GM21390 (cell line): ENCODE results near the gene PRSS12.
"Not testable (repeated sequence)": the region's sequence is repeated elsewhere in the genome, so short reads cannot be mapped to it uniquely, and the experiment has no call there.

Experiments
- ATAC-seq: cut with Tn5 transposase; IDR thresholded peaks from one replicate; pipeline ENCODE4 v1.9.1; 2021; ENCODE audit not compliant: unreplicated experiment

Gene PRSS12

GRCh38 chr4:118352843-118353533 is at the start of gene PRSS12:
Gene PRSS12 (minus strand): TSS chr4:118353003. CDS start chr4:118352720, 283 bp downstream.
- peak; percentile 99 for ATAC-seq

GRCh38 chr4:118400356-118400755 is 47.6 kb upstream of the PRSS12 start:
- ATAC-seq: no peak

- not testable (repeated sequence) for ATAC-seq
These were observed 47.1 kb upstream of the PRSS12 start for GRCh38 chr4:118399883-118400282.

- ATAC-seq: peak; percentile 85
These were observed 45.7 kb upstream of the PRSS12 start for GRCh38 chr4:118398226-118399090.

- ATAC-seq: no peak
These were observed 44.8 kb upstream of the PRSS12 start for GRCh38 chr4:118397623-118397979.

GRCh38 chr4:118396881-118397622 is 44.2 kb upstream of the PRSS12 start:
- ATAC-seq: no peak

GRCh38 chr4:118395057-118395644 is 42.3 kb upstream of the PRSS12 start:
- no peak for ATAC-seq

- ATAC-seq: not testable (repeated sequence)
These were observed 39.7 kb upstream of the PRSS12 start for GRCh38 chr4:118392509-118392908.

- no peak for ATAC-seq
These were observed 37.3 kb upstream of the PRSS12 start for GRCh38 chr4:118390121-118390520.

- ATAC-seq: no peak
These were observed 36.9 kb upstream of the PRSS12 start for GRCh38 chr4:118389721-118390120.

- ATAC-seq: no peak
These were observed 35.8 kb upstream of the PRSS12 start for GRCh38 chr4:118388606-118389005.

GRCh38 chr4:118381902-118382301 is 29.1 kb upstream of the PRSS12 start:
- no peak for ATAC-seq

- no peak for ATAC-seq
These were observed 20.9 kb upstream of the PRSS12 start for GRCh38 chr4:118373614-118374255.

GRCh38 chr4:118372251-118372650 is 19.4 kb upstream of the PRSS12 start:
- no peak for ATAC-seq

- no peak for ATAC-seq
These were observed 16.4 kb upstream of the PRSS12 start for GRCh38 chr4:118369231-118369630.

- ATAC-seq: no peak
These were observed 15.1 kb upstream of the PRSS12 start for GRCh38 chr4:118367872-118368271.

GRCh38 chr4:118367361-118367760 is 14.6 kb upstream of the PRSS12 start:
- no peak for ATAC-seq

- no peak for ATAC-seq
These were observed 10.4 kb upstream of the PRSS12 start for GRCh38 chr4:118363166-118363565.

- ATAC-seq: no peak
These were observed 8.4 kb upstream of the PRSS12 start for GRCh38 chr4:118361192-118361591.

- ATAC-seq: no peak
These were observed 7.3 kb upstream of the PRSS12 start for GRCh38 chr4:118360106-118360505.

GRCh38 chr4:118357601-118358000 is 4.8 kb upstream of the PRSS12 start:
- ATAC-seq: no peak
